Keratinocyte (primary cell): ENCODE results near the gene TPST2. TPM values are rescaled to one million over a fixed set of nuclear protein-coding genes. Genes with fewer than 3 reads are reported as not detected.

Source experiments
- DNase-seq: peaks from one replicate; pipeline ENCODE4 v3.0.0-alpha.2; 2011; ENCODE audit warnings: low read depth, missing footprints, low spot score
- FAIRE-seq: peaks from 2 replicates; lab custom pipeline; 2011; peaks lifted over from hg19 to GRCh38; lab: Jason Lieb, UNC
- H2AFZ ChIP-seq: 2 replicates; pipeline ENCODE4 v1.6.0; 2012; ENCODE audit warnings: low read length, control low read depth, inconsistent platforms; ENCODE audit not compliant: control insufficient read depth
- H3K27ac ChIP-seq: 2 replicates; pipeline ENCODE4 v1.5.1; 2011; ENCODE audit warnings: low read length; ENCODE audit not compliant: control insufficient read depth, insufficient read depth
- H3K27me3 ChIP-seq: 3 replicates; pipeline ENCODE4 v1.6.0; 2011; ENCODE audit warnings: low read length; ENCODE audit not compliant: control insufficient read depth, insufficient read depth; ENCODE audit errors: extremely low read depth
- H3K36me3 ChIP-seq, 2 experiments: 2 replicates in 1 of 2; 3 replicates in 1 of 2; pipeline ENCODE4 v1.5.1; 2011; ENCODE audit warnings: low read length in 2 of 2, mild to moderate bottlenecking in 1 of 2; ENCODE audit not compliant: control insufficient read depth in 2 of 2, insufficient read depth in 2 of 2; ENCODE audit errors: extremely low read depth in 1 of 2
- H3K4me1 ChIP-seq: 3 replicates; pipeline ENCODE4 v1.5.1; 2011; ENCODE audit warnings: low read length; ENCODE audit not compliant: control insufficient read depth, insufficient read depth; ENCODE audit errors: extremely low read depth
- H3K4me2 ChIP-seq: 3 replicates; pipeline ENCODE4 v1.6.0; 2011; ENCODE audit warnings: low read depth, low read length; ENCODE audit not compliant: control insufficient read depth, insufficient read depth; ENCODE audit errors: extremely low read depth
- H3K4me3 ChIP-seq, 3 experiments: fragments of 200-600 bp in 1 of 3; sonication (generic) in 1 of 3; 2 replicates in 2 of 3; 3 replicates in 1 of 3; pipeline ENCODE4 v1.5.1; 2011 to 2016; ENCODE audit warnings: low read length in 3 of 3, mild to moderate bottlenecking in 3 of 3, control low read depth in 2 of 3, inconsistent platforms in 1 of 3, low read depth in 1 of 3, mixed read lengths in 1 of 3, mixed run types in 1 of 3, moderate library complexity in 1 of 3; ENCODE audit not compliant: control insufficient read depth in 2 of 3, insufficient read depth in 2 of 3; ENCODE audit errors: extremely low read depth in 1 of 3
- H3K79me2 ChIP-seq: 2 replicates; pipeline ENCODE4 v1.6.0; 2012; ENCODE audit warnings: low read length; ENCODE audit not compliant: control insufficient read depth, insufficient read depth
- H3K9ac ChIP-seq: 3 replicates; pipeline ENCODE4 v1.6.0; 2011; ENCODE audit warnings: low read length; ENCODE audit not compliant: control insufficient read depth, insufficient read depth; ENCODE audit errors: extremely low read depth
- H3K9me1 ChIP-seq: 3 replicates; pipeline ENCODE4 v1.6.0; 2011; ENCODE audit warnings: low read length; ENCODE audit not compliant: control insufficient read depth, insufficient read depth; ENCODE audit errors: extremely low read depth
- H3K9me3 ChIP-seq: 2 replicates; pipeline ENCODE4 v1.5.1; 2012; ENCODE audit warnings: low read depth, low read length; ENCODE audit not compliant: control insufficient read depth
- H4K20me1 ChIP-seq: 3 replicates; pipeline ENCODE4 v1.6.0; 2011; ENCODE audit warnings: low read length; ENCODE audit not compliant: control insufficient read depth, insufficient read depth; ENCODE audit errors: extremely low read depth
- EZH2 ChIP-seq: IDR thresholded peaks from one replicate; pipeline ENCODE4 v1.6.1; 2012; ENCODE audit warnings: inconsistent platforms, mild to moderate bottlenecking, low read length, moderate library complexity
- dilution Hi-C: fragments of 300-500 bp; cut with MboI; formaldehyde crosslinking; loops from one replicate; pipeline ENCODE4 v1.7.0; 2020; ENCODE audit warnings: low sequenced_read_pairs; ENCODE audit not compliant: extremely low pct_ligation_motif_present
- polyA plus RNA-seq, 5 experiments: library from polyadenylated mRNA; depleted of rRNA in 3 of 5; stranded (reverse) in 3 of 5; stranded (forward) in 1 of 5; unstranded in 1 of 5; fragments of >200 nt; gene quantifications; 1 replicate in 1 of 5; 2 replicates in 3 of 5; 3 replicates in 1 of 5; pipeline versions ENCODE4 v1.2.1 to v1.2.3, GENCODE V29; 2011 to 2012; ENCODE audit warnings: missing spikeins in 2 of 5, low read depth in 1 of 5, low replicate concordance in 1 of 5
- TF ChIP-seq, protein P1 (sequence below), 3 experiments: IDR thresholded peaks in 1 of 3; conservative IDR thresholded peaks in 1 of 3; optimal IDR thresholded peaks in 1 of 3; 2 replicates in 2 of 3; 3 replicates in 1 of 3; pipeline versions ENCODE3 to v1.5.1; 2011; ENCODE audit warnings: low read length in 3 of 3, mild to moderate bottlenecking in 3 of 3, moderate library complexity in 2 of 3, control low read depth in 1 of 3, inconsistent platforms in 1 of 3; ENCODE audit not compliant: insufficient read depth in 2 of 3; ENCODE audit errors: extremely low read depth in 1 of 3

Gene TPST2
- polyA plus RNA-seq, 1 donor (not counting 4 experiments of a cell fraction or from before 2014, with no cell fraction given), result 22.4 TPM

DNA sequence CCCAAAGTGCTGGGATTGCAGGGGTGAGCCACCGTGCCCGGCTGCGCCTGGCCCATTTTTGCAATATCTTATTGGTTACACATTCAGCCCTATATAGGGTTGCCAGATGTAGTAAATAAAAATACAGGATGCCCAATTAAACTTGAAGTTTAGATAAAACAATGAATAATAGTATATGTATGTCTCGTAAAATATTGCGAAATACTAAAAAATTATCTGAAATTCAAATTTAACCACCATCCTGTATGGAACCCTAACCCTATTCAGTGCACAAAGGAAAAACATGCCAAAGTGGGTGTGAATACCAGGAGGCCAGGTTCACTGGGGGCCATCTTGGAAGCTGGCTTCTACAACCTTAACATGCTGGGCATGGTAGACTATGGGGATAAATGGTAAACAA is 72.5 kb downstream of the TPST2 start:
- no peaks in the 10 kb centered on the region for H3K9me1 ChIP-seq
- H3K27me3 ChIP-seq, result no peaks in the 10 kb centered on the region
- no peak for DNase-seq
- TF ChIP-seq, protein P1, sequence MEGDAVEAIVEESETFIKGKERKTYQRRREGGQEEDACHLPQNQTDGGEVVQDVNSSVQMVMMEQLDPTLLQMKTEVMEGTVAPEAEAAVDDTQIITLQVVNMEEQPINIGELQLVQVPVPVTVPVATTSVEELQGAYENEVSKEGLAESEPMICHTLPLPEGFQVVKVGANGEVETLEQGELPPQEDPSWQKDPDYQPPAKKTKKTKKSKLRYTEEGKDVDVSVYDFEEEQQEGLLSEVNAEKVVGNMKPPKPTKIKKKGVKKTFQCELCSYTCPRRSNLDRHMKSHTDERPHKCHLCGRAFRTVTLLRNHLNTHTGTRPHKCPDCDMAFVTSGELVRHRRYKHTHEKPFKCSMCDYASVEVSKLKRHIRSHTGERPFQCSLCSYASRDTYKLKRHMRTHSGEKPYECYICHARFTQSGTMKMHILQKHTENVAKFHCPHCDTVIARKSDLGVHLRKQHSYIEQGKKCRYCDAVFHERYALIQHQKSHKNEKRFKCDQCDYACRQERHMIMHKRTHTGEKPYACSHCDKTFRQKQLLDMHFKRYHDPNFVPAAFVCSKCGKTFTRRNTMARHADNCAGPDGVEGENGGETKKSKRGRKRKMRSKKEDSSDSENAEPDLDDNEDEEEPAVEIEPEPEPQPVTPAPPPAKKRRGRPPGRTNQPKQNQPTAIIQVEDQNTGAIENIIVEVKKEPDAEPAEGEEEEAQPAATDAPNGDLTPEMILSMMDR (optimal IDR thresholded peaks at IDR 0.05 in 1 of 3, IDR thresholded peaks at IDR 0.05 in 1 of 3, conservative IDR thresholded peaks at IDR 0.05 in 1 of 3; ENCODE audit: extremely low read depth in 1 of 3, insufficient read depth in 2 of 3, low read length in 3 of 3), result no peak
- TF ChIP-seq EZH2, result no peak
- peaks cover 13% of the 10 kb centered on the region for H3K4me1 ChIP-seq
- H3K9ac ChIP-seq, result no peak overlapping the region
- no peak overlapping the region for H3K4me3 ChIP-seq
- H3K27ac ChIP-seq, result no peak overlapping the region
- H3K9me3 ChIP-seq, result no peaks in the 10 kb centered on the region
- peaks cover 13% of the 10 kb centered on the region for H3K79me2 ChIP-seq
- H3K36me3 ChIP-seq, result no peaks in the 10 kb centered on the region
- no peak overlapping the region for H2AFZ ChIP-seq
- no peak for FAIRE-seq
- H4K20me1 ChIP-seq, result no peaks in the 10 kb centered on the region
- H3K4me2 ChIP-seq, result no peak overlapping the region
- dilution Hi-C loops, result no loop called here

DNA sequence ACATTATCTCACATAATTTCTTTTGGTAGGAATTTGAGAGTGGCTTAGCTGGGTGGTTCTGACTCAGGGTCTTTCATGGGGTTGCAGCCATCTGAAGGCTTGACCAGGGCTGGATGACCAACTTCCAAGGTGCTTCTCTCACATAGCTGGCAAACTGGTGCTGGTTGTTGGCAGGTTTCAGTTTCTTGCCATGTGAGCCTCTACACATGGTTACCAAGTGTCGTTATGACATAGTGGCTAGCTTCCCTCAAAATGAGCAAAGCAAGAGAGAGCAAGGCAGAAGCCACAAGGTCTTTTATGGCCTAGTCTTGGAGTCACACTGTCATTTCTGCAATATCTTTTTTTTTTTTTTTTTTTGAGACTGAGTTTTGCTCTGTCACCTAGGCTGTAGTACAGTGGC is 73.4 kb downstream of the TPST2 start:
- Histone ChIP-seq H3K9ac (no peak overlapping the region), H3K4me3 (no peak overlapping the region), H3K27me3 (no peaks in the 10 kb centered on the region), H3K27ac (no peak overlapping the region), H3K4me2 (no peak overlapping the region), H3K79me2 (peaks cover 21% of the 10 kb centered on the region), H3K36me3 (no peaks in the 10 kb centered on the region), H3K9me1 (no peaks in the 10 kb centered on the region), H3K9me3 (no peaks in the 10 kb centered on the region), H2AFZ (no peak overlapping the region), H3K4me1 (peaks cover 16% of the 10 kb centered on the region), H4K20me1 (no peaks in the 10 kb centered on the region)
- TF ChIP-seq, protein P1 (optimal IDR thresholded peaks at IDR 0.05 in 1 of 3, IDR thresholded peaks at IDR 0.05 in 1 of 3, conservative IDR thresholded peaks at IDR 0.05 in 1 of 3; ENCODE audit: extremely low read depth in 1 of 3, insufficient read depth in 2 of 3, low read length in 3 of 3), result no peak
- no peak for TF ChIP-seq EZH2
- no peak for FAIRE-seq
- dilution Hi-C loops, result no loop called here
- DNase-seq, result no peak
